GM12874 (cell line): Measurements from ENCODE around the gene ZNF234.

Source experiments
- CTCF ChIP-seq: IDR thresholded peaks from 2 replicates; pipeline ENCODE4 v1.5.1; 2011; ENCODE audit warnings: low read depth, mild to moderate bottlenecking, control low read depth, low read length, moderate library complexity; ENCODE audit not compliant: insufficient read depth

ZNF234 gene

GRCh38 chr19:44192127-44192526 is 50.8 kb downstream of the ZNF234 start:
- no peak for TF ChIP-seq CTCF

GRCh38 chr19:44196772-44197171 is 55.4 kb downstream of the ZNF234 start:
- no peak for TF ChIP-seq CTCF

- no peak for TF ChIP-seq CTCF
Measured at GRCh38 chr19:44202470-44202869, 61.1 kb downstream of the ZNF234 start.

GRCh38 chr19:44202974-44203373 is 61.6 kb downstream of the ZNF234 start:
- no peak for TF ChIP-seq CTCF

DNA sequence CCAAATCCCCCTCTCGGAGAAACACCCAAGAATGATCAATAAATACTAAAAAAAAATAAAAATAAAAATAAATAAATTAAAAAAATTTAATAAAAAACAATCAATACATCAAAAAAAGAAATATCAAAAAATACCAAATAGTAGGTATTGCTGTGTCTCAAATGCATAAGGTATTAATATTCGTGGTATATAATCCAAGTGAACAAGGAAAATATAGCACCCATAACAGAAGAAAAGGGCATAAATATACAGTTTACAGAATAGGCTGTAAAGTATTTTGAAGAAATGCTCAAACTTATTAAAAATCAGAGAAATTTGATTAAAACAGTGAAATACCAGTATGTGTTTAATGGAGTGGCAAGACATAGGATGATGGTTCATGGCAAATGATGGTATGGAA is 63.4 kb downstream of the ZNF234 start:
- TF ChIP-seq CTCF: no peak

DNA sequence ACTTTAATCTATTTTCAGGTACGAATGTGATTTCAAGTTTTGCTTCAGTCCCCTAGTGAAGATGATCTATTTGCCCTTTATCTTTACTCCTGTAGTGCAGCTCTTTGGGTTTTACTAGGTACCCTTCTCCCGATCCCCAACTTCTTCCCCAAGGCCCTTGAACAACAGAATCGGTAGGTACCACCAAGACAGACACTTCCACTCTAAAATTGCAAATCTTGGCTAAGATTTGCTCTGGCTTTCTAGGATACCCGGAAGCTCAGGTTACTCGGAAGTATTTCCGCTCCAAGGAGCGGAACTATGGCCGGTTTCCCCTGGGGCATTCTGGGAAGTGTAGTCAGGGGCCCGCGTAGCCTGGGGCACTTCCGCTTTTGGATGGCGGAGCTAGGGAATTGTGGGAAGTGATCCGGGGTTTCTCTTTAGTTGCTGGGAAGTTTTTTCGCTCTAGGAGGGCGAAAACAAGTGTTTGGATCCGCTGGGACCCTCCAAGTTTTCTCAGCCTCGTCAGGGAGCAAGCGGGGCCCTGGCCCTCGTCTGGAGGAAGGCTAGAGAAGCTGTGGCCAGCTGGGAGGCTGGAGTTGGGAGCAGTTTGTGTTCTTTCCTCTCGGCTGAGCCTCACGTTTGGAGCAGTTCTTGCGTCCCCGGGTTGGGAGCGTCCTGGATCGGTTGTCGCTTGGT is 65.9 kb downstream of the ZNF234 start:
- no peak for TF ChIP-seq CTCF
